IPS-15b (cell line): ENCODE results near the gene ATAT1.

Experiments used
- H3K27me3 ChIP-seq: one replicate; pipeline ENCODE4 v1.6.1; 2013; ENCODE audit warnings: low read length; ENCODE audit not compliant: control insufficient read depth, insufficient read depth
- H3K36me3 ChIP-seq: one replicate; pipeline ENCODE4 v1.6.1; 2013; ENCODE audit warnings: low read length; ENCODE audit not compliant: control insufficient read depth, insufficient read depth
- H3K4me1 ChIP-seq: one replicate; pipeline ENCODE4 v1.6.1; 2013; ENCODE audit warnings: mild to moderate bottlenecking, low read length; ENCODE audit not compliant: control insufficient read depth, insufficient read depth
- H3K4me3 ChIP-seq: one replicate; pipeline ENCODE4 v1.5.1; 2013; ENCODE audit warnings: low read depth, low read length
- H3K9ac ChIP-seq: one replicate; pipeline ENCODE4 v1.6.1; 2013; ENCODE audit warnings: low read depth, mild to moderate bottlenecking, low read length
- H3K9me3 ChIP-seq: one replicate; pipeline ENCODE4 v1.6.1; 2013; ENCODE audit warnings: mild to moderate bottlenecking, low read length; ENCODE audit not compliant: control insufficient read depth, insufficient read depth

The ATAT1 gene

DNA sequence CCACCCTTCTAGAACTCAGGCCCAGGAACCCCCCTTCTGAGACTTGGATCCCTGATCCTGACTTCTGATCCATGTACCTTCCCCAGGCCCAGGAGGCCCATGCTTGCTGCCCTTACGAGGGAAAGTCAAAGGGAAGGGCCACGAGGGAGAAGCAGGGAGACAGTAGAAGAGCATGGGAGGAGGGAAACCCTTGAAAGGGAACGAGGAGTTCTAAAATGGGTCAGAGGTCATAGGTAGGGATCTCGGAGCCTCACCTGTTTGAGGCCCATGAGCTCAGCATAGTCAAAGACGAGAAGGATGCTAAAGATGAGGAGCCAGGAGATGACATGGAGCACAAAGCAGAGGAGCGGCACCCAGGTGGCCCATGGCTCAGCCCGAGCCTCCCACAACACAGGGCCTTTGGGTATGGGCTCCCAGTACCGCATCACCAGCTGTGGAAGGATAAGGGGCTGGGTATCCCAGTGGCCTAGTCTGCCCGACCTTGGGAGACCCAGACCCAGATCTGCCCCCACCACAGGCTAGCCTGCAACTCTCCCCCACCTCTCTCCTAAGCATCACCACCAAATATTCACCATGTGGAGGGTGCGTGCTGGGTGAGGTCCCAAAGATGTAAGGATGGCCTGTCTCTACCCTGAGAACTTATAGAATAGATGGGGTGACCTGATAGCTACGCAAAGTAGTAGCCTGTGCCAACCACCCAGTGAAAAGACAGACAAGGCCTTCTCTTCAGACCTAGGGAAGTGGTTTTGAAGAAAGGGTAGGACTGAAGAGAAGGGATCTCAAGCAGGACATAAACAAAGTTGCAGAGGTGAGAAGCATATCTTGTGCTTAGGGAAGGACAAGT lies 62.6 kb downstream of the ATAT1 start:
- Histone ChIP-seq H3K4me1 (peaks cover 15% of the 10 kb centered on the region), H3K27me3 (no peaks in the 10 kb centered on the region), H3K9me3 (no peaks in the 10 kb centered on the region), H3K9ac (no peak overlapping the region), H3K36me3 (peaks cover 2% of the 10 kb centered on the region), H3K4me3 (no peak overlapping the region)

- peak overlapping the region; percentile 96 for H3K4me3 ChIP-seq
- H3K9ac ChIP-seq = peak overlapping the region; percentile 54
- H3K36me3 ChIP-seq = peaks cover 2% of the 10 kb centered on the region
- H3K4me1 ChIP-seq = peaks cover 11% of the 10 kb centered on the region
- H3K9me3 ChIP-seq = no peaks in the 10 kb centered on the region
- no peaks in the 10 kb centered on the region for H3K27me3 ChIP-seq
Observed at GRCh38 chr6:30689985-30690384, 63.3 kb downstream of the ATAT1 start.

- H3K27me3 ChIP-seq = no peaks in the 10 kb centered on the region
- H3K9me3 ChIP-seq = no peaks in the 10 kb centered on the region
- H3K4me3 ChIP-seq = peak within 1 kb of the TSS; percentile 96
Observed at GRCh38 chr6:30690403-30691207, 63.9 kb downstream of the ATAT1 start, which contains the start of gene NRM. Gene NRM, minus strand, starts transcription at chr6:30690984. Its CDS starts 10 bp downstream, at chr6:30690974.

DNA sequence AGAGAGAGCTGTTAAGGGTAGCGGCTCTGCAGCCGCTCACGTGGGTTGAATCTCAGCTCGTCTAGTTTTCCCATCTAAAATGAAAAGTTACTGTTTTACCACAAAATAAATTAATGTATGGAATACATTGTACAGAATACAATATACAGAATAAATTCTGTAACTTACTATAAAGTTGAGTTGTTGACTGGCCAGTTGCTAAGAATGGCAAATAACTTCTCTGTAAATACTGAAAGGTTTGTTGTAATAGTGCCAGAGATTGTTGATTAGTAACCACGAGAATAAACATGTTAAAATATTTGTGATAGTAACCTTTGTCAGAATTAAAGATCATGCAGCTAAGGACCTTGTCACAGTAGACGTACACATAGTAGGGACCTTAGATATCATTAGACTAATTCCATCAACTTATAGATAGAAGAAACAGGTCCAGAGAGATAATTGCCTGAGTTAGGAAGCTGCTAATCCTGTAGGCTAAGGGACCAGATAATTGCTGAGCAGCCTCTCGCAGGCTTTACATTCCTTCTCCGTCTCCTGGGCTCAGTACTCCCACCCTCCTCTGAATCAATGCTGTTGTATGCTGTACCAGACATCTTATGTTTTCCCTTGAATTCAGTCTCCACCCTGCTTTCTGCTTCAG lies 64.7 kb downstream of the ATAT1 start:
- H3K9me3 ChIP-seq = no peaks in the 10 kb centered on the region
- H3K36me3 ChIP-seq = peaks cover 2% of the 10 kb centered on the region
- H3K9ac ChIP-seq = no peak overlapping the region
- peaks cover 8% of the 10 kb centered on the region for H3K4me1 ChIP-seq
- H3K4me3 ChIP-seq = peak overlapping the region; percentile 96
- H3K27me3 ChIP-seq = no peaks in the 10 kb centered on the region

More at GRCh38 chr6:30690403-30691207, 63.9 kb downstream of the ATAT1 start, which contains the start of gene NRM:
- Histone ChIP-seq H3K36me3 (peaks cover 2% of the 10 kb centered on the region), H3K4me1 (peaks cover 8% of the 10 kb centered on the region), H3K9ac (peak within 1 kb of the TSS; percentile 54)
